HG02870 (cell line): Measurements from ENCODE around the gene PPP1R18.
"Not testable (repeated sequence)": the region's sequence is repeated elsewhere in the genome, so short reads cannot be mapped to it uniquely, and the experiment has no call there.

Experiments used
- ATAC-seq: cut with Tn5 transposase; IDR thresholded peaks from one replicate; pipeline ENCODE4 v1.9.1; 2021; ENCODE audit warnings: mild to moderate bottlenecking, moderate library complexity; ENCODE audit not compliant: unreplicated experiment

The PPP1R18 gene

DNA sequence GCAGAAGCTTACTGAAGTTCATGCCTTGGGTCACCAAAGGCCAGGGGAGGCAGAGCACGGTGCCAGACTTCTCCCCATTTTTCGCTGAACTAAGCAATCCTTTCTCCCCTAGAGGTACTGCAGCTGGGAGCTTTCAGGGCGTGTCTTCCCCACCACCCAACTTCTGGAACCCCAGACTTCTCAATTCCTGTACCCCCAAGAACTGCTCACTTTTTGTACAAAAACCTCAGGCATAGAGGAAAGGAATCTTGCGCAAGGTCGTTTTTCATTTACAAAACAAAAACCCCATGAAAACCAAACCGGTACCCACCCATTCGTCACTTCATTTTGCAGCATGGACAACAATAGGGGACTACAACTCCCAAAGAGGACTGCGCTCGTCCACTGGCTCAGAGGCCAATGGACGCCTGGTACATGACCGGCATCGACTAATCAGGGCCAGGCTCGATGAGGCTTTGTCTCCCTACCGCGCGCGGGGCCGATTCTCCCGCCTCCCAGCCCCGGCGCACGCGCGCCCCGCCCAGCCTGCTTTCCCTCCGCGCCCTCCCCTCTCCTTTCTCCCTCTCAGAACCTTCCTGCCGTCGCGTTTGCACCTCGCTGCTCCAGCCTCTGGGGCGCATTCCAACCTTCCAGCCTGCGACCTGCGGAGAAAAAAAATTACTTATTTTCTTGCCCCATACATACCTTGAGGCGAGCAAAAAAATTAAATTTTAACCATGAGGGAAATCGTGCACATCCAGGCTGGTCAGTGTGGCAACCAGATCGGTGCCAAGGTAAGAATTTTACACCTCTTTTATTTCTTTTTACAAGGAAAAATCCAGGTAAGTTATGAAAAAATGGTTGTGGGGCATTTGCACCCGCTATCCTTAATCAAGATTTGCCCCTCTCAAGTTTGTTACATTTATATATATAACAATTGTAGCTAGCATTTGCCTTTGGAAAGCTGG, 33.6 kb upstream of the PPP1R18 start, which contains the start of gene TUBB:
Gene TUBB (plus strand): TSS at position 562 of the 947 bp plus-strand sequence. CDS start 155 bp downstream, at position 717.
- ATAC-seq, result peak; percentile 46

- ATAC-seq, result no peak
These were observed 32.9 kb upstream of the PPP1R18 start for GRCh38 chr6:30719356-30719755.

- ATAC-seq, result not testable (repeated sequence)
These were observed 31.6 kb upstream of the PPP1R18 start for GRCh38 chr6:30717845-30718720.

GRCh38 chr6:30717129-30717844, 30.8 kb upstream of the PPP1R18 start, which contains the start of gene MDC1:
TSS of gene MDC1 (minus strand) at chr6:30717281. CDS start at chr6:30715175, 2,106 bp downstream.
- ATAC-seq, result peak; percentile 69

DNA sequence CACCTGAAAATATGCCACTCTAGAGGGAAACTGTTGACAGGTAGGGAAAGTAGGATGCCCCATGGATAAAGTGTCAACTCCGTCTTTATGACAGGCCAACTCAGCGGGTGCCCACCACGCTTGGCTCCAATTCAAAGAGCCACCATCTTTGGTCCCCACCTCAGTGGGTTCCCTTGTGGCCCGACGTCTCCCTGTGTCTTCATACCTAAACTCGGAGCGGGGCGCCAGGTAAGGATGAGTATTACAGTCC, 30.4 kb upstream of the PPP1R18 start:
- ATAC-seq, result no peak

DNA sequence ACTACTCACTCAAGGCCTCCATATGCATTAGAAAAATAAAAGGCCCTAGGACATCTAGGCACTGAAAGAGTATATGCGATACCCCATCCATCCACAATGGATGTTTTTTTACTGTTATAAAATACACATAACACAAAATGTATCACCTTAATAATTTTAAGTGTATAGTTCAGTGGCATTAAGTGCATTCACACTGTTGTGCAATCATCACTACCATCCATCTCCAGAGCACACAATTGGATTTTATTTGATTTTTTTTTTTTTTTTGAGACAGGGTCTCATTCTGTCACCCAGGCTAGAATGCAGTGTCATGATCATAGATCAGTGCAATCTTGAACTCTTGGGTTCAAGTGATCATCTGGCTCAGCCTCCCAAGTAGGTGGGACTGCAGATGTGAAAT, 27.8 kb upstream of the PPP1R18 start:
- no peak for ATAC-seq

DNA sequence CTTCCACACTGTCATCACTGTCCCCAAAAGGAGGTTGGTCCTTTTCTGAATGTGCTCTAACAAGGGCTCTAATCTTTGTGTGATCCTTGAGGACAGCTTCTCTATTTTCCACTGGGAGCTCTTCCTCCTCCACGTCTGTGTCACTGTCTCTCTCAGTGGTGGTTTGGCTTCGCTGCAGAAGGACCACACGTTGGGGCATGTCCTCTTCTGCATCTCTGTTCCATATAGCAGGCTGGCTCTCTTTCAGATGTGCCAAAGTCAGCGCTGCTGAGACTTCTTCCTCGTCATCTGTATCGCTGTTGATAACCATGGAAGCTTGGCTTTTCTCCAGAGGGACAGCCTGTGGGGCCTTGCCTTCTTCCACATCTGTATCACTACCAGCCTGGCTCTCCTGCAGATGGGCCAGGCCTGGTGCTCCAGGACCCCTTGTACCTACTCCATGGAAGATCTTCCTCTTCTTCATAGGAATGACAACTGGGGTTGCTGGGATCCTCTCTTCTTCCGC, 26.0 kb upstream of the PPP1R18 start:
- ATAC-seq, result no peak

DNA sequence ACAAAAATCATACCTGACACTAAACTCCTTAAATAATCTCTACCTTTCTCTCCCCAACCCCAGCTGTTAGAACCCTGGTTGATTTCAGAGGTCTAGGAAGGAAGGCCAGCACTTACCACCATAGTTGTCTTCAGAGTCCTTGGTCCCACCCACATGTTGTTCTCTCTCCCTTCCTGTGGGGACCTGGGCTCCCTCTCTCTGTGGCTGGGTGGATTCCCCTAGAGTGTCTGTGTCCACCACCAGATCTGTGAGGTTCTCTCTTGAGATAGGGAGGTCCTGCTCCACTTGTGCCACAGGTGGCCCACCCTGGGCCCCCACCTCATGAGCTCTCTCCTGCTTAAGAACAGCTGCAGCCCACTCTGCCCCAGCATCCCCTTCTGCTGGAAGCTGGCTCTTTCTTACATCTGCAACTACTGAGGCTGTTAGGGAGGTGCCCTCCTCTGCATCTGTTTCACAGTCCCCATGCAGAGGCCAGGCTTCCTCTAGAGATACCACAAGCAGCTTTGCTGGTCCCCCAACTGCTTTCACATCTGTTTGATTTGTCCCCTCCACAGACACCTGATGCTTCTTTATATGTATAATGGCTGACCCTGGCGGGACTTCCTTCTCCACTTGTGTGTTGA, 25.4 kb upstream of the PPP1R18 start:
- ATAC-seq, result no peak

DNA sequence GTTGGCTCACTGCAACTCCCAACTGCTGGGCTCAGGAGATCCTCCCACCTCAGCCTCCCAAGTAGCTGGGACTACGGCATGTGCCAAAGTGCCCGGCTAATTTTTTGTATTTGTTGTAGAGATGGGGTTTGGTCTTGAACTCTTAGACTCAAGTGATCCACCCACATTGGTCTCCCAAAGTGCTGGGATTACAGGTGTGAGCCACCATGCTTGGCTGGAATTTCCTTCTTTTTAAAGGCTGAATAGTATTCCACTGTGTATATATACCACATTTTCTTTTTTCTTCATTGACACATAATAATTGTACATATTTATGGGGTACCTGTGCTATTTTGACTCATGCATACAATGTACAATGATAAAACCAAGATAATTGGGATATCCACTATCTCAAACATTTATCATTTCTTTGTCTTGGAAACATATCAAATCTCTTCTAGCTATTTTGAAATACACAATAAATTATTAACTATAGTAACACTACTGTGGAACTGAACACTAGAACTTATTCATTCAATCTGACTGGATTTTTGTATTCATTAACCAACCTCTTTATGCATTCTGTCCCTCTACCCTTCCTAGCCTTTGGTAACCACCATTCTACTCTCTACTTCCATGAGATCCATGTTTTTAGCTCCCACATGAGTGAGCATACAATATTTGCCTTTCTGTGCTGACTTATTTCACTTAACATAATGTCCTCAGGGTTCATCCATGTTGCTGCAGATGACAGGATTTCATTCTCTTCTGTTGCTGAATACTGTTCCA, 22.8 kb upstream of the PPP1R18 start:
- no peak for ATAC-seq

DNA sequence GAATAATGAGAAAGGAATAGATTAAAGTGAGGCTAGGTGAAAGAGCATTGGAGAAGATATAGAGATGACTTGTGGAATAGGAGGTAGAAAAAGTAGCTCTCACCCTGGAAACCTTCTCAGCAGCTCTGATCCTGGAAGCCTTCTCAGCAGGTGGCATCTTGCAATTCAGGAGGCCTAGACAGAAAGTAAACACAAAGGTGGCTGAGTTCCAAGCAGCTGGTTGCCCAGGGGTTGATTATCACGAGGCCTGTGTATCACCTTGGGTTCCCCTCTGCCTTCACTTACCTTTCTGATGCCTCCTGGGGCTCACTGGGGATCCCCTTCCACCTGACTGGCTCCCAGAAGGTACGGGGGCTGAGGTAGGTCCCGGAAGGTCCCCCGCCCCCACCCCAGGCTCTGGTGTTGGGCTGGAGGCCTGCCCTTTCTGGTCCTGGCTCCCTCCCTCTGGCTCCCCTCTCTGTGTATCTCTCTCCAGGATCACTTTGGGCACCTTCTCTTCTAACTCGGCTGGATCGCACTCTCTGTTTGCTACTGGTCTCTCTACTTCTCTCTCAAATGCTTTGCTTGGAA, 20.9 kb upstream of the PPP1R18 start:
- ATAC-seq, result no peak

- ATAC-seq, result no peak
These were observed 19.2 kb upstream of the PPP1R18 start for GRCh38 chr6:30705620-30706019.

DNA sequence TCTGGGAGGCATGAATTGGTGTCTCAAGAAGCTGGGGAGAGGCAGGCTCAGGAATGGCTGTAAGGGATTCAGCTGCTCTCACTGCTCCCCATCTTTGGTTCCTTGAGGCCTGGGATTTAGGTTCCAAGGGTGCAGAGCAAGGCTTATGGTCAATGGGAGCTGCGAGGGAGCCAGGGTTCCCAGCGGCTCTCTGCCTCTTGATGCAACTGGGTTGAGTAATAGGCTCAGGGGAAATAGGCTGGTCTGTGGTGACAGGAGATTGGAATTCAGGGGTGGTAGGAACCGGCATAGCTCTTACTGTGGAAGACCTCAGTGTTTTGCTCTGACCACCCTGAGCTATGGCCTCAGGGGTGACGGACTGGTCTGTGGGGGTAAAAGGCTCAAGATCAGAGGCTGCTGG, 17.4 kb upstream of the PPP1R18 start:
- no peak for ATAC-seq

- no peak for ATAC-seq
These were observed 16.6 kb upstream of the PPP1R18 start for GRCh38 chr6:30703011-30703410.

DNA sequence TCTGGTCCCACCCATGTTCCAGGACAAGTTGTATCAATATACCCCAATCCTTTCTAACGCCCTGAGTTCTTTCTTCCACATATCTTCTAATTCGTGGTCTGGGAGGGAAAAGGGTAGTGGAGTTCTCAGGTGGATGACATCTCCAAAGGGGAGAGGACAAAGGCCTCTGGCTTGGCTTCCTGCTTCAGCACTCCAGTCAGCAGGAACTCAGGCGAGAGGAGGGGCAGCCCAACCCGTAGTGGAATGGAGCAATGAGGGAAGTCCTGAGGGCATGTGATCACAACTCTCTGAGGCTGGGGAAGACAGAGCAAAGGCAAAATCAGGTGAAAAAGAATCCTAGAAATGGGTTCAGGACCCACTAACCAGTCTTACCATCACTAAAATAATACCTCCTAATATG, 13.9 kb upstream of the PPP1R18 start:
- ATAC-seq, result no peak

- ATAC-seq, result no peak
These were observed 10.0 kb upstream of the PPP1R18 start for GRCh38 chr6:30696432-30696831.

- ATAC-seq, result no peak
These were observed 4.9 kb upstream of the PPP1R18 start for GRCh38 chr6:30691208-30691847.

DNA sequence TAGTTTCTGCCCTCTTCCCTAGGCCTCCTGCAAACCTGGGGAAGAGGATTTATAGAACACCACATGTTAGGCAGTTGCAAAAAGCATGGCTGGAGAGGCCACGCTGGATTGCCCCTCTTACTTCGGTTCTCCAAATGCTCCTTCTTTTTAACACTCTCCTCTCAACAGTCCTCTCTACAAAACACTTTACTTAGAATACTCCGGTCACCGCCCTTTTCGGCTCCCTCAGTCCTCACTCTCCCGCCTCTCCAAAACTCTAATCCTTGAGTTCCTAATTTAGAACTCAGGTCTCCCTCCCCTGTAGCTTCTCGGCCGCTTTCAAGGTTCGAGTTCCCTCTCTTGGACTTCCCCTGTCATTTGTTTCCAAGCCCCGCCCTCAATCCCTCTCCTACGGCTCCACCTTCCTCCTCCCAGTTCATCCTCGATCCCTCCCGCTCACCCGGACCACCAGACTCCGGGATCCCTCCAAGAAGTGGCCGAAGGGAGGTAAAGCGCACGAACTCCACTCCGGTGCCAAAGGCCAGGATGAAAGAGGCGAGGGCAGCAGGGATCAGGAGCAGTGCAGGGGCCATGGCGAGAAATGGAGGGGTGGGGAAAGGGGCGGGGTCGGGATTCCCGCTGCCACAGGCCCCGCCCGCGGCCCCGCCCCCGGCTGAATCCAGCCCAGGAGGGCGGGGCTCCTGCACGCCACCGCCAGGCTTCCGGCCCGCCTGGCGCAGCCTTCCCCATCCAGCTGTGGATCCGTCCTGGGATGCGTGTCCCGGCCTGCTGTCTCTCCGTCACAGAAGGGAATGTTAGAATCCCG, 4.2 kb upstream of the PPP1R18 start, which contains the start of gene NRM:
Gene NRM (minus strand): TSS at position 582 of the 805 bp plus-strand sequence. CDS start 10 bp downstream, at position 572.
- ATAC-seq, result peak; percentile 32

- no peak for ATAC-seq
These were observed 3.5 kb upstream of the PPP1R18 start for GRCh38 chr6:30689985-30690384.
